Measurements from ENCODE around the gene TRIM40.
"Not testable (repeated sequence)": the region's sequence is repeated elsewhere in the genome, so short reads cannot be mapped to it uniquely, and the experiment has no call there.

TRIM40 gene

DNA sequence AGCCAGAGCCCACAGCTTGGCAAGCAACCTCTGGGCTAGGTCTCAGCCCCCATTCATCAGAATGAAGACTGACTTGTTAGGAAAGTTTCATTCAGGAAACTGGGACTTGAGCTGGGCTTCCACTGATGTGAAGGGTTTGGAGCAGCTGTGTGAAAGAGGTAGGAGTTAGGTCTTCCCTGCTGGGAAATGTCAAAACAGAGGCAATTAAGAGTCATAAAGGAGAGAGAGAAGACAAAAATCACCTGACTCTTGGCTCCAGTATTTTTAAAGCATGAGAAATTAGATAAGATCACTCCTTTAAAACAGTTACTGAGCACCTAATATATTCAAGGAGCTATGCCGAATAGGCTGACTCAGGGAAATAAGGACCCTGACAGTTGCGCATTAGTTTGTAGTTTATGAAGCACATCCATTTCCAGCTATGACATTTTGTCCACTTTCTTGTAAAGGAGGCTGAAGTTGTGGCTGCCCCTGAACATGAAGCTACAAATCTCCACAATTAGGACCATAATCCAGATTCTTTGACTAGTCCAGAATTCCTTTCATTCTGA, 3.9 kb upstream of the TRIM40 start:
- TF ChIP-seq, protein P1, sequence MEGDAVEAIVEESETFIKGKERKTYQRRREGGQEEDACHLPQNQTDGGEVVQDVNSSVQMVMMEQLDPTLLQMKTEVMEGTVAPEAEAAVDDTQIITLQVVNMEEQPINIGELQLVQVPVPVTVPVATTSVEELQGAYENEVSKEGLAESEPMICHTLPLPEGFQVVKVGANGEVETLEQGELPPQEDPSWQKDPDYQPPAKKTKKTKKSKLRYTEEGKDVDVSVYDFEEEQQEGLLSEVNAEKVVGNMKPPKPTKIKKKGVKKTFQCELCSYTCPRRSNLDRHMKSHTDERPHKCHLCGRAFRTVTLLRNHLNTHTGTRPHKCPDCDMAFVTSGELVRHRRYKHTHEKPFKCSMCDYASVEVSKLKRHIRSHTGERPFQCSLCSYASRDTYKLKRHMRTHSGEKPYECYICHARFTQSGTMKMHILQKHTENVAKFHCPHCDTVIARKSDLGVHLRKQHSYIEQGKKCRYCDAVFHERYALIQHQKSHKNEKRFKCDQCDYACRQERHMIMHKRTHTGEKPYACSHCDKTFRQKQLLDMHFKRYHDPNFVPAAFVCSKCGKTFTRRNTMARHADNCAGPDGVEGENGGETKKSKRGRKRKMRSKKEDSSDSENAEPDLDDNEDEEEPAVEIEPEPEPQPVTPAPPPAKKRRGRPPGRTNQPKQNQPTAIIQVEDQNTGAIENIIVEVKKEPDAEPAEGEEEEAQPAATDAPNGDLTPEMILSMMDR (IDR thresholded peaks at IDR 0.05; ENCODE audit: low read depth, low read length), result no peak
- no peak for DNase-seq (ENCODE audit: extremely low read depth, low read depth)

DNA sequence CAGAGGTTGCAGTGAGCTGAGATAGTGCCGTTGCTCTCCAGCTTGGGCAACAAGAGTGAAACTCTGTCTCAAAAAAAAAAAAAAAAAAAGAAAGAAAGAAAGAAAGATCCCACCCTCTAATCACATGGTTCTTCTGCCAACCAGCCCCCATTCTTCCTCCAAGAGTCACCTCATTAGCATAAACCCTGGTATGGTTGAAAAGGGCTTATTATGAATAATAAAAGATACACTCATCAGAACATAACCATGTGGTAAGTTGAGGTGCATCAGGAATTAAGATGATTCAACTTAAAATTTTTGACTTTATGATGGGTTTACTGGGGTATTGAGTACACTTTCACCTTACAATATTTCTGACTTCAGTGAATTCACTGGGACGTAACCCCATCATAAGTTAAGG, 793 bp upstream of the TRIM40 start:
- DNase-seq (ENCODE audit: extremely low read depth, low read depth), result no peak
- TF ChIP-seq, protein P1 (IDR thresholded peaks at IDR 0.05; ENCODE audit: low read depth, low read length), result no peak

DNA sequence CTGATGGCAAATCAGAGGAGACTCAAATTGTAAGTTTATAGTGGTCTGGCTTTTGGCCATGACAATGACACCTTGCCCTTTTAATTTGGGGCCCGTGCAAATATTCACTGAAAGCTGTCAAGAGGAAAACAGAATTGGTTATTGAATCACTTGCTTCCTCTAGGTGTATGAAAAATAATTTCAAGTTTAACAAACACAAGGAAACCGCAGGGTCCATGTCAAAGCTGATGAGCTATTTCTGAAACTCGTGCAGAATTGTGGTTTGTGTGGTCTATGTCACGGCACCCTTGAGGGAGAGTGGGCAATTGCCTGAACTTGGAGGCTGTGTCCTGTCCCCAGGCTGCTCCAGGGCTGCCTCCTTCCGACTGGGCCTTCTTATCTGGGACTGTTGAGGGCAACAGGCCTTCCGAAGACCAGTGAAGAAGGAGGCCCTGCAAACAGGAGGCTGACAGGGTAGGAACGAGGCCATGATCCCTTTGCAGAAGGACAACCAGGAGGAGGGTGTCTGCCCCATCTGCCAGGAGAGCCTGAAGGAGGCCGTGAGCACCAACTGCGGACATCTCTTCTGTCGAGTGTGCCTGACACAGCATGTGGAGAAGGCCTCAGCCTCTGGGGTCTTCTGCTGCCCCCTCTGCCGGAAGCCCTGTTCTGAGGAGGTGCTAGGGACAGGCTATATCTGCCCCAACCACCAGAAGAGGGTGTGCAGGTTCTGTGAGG, 788 bp downstream of the TRIM40 start:
- no peak for DNase-seq (ENCODE audit: extremely low read depth, low read depth)

DNA sequence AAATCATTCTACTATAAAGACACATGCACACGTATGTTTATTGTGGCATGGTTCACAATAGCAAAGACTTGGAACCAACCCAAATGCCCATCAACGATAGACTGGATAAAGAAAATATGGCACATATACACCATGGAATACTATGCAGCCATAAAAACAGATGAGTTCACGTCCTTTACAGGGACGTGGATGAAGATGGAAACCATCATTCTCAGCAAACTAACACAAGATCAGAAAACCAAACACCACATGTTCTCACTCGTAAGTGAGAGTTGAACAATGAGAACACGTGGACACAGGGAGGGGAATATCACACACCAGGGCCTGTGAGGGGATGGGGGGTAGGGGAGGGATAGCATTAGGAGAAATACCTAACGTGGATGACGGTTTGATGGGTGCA, 4.3 kb downstream of the TRIM40 start:
- not testable (repeated sequence) for DNase-seq (ENCODE audit: extremely low read depth, low read depth)

More for the DNA sequence above, 788 bp downstream of the TRIM40 start:
- TF ChIP-seq, protein P1 (IDR thresholded peaks at IDR 0.05; ENCODE audit: low read depth, low read length), result no peak

DNA sequence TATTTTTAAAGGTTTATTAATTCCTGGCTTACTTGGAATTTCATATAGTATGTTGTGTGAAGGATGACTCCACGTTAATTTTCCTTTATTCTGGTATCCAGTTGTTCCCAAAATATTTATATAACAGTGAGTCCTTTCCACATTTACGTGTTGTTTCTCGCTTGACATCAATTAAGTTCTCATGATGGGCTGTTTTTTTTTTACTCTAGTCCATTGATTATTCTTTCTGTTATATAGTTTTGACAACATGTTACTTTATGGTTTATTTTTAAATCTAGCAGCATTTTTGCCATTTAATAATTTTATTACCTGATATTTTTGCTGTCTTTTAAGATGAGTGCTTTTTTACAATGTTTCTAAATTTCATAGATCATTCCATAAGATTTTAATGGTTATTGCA, 6.7 kb downstream of the TRIM40 start:
- no peak for DNase-seq (ENCODE audit: extremely low read depth, low read depth)
- TF ChIP-seq, protein P1 (IDR thresholded peaks at IDR 0.05; ENCODE audit: low read depth, low read length), result no peak

DNA sequence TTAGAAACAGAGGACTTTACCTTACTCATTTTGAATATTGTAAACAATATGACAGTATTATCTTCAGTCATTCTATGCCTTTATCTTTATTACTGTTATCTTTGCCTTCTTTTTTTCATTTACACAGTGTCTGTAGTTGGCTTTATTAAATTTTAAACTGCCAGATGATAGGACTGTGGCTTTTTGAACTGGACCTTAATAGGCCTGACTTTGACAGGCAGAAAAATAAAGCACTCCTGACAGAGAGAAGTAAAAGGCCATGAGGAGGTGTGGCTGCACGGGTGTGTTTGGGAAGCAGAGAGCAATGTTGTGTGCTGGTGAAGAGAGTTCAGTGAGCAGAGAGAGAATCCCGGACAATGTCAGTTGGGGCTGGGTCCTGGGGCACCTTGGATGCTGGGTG, 7.8 kb downstream of the TRIM40 start:
- DNase-seq (ENCODE audit: extremely low read depth, low read depth), result no peak
- TF ChIP-seq, protein P1 (IDR thresholded peaks at IDR 0.05; ENCODE audit: low read depth, low read length), result no peak

DNA sequence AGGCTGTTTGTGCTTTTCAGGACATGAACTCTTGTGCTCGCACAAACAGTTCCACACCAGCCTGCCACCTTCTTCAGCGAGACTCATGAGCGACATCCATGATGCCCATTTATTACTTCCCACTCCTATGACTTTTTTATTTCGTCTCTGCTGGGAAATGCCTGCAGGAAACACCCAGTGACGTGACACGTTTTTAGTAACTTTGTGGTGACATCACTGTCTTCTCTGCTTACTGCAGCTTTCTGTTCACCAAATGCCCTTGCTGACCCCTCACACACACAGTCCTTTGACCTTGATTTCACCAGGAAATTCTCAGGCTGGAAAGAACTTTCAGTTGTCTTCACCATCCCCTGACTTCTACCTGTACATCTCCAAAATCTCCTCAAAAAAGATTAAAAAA, 8.9 kb downstream of the TRIM40 start:
- TF ChIP-seq, protein P1 (IDR thresholded peaks at IDR 0.05; ENCODE audit: low read depth, low read length), result no peak
- no peak for DNase-seq (ENCODE audit: extremely low read depth, low read depth)

DNA sequence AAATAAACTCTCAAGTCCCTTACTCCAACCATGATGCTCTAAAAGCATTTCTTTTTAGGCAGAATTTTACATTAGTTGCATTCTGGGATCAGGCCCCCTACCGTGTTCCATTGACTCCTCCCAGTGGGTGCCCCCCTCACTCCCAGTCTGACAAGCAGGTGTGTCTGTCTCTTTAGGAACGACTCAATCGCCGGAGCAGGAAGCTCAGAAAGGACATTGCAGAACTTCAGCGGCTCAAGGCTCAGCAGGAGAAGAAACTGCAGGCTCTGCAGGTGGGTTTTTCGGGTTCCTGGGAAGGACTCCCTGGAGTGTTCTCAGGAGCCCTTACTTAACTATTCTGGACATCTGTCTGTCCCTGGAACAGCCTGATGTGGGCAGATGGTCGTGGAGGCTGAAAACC, 9.9 kb downstream of the TRIM40 start:
- DNase-seq (ENCODE audit: extremely low read depth, low read depth), result no peak
- TF ChIP-seq, protein P1 (IDR thresholded peaks at IDR 0.05; ENCODE audit: low read depth, low read length), result no peak

Measured in AG09319 (cell line).